GM23248 (cell line): ENCODE results near the gene SYNPO. TPM values are rescaled to one million over a fixed set of nuclear protein-coding genes. Genes with fewer than 3 reads are reported as not detected.

Experiments used
- DNase-seq: peaks from one replicate; pipeline ENCODE4 v3.0.0-alpha.2; 2015
- H2AFZ ChIP-seq: fragments of 200-600 bp; sonication (generic); 2 replicates; pipeline ENCODE4 v1.6.1; 2016; ENCODE audit warnings: antibody characterized with exemption
- H3F3A ChIP-seq: fragments of 200-600 bp; sonication (generic); 2 replicates; pipeline ENCODE4 v1.6.1; 2016; ENCODE audit warnings: mild to moderate bottlenecking, antibody characterized with exemption, mixed run types; ENCODE audit not compliant: insufficient read depth
- H3K27ac ChIP-seq: fragments of 200-600 bp; sonication (generic); 2 replicates; pipeline ENCODE4 v1.5.1; 2016; ENCODE audit warnings: mild to moderate bottlenecking
- H3K27me3 ChIP-seq: fragments of 200-600 bp; sonication (generic); replicated peaks from 2 replicates; pipeline ENCODE4 v1.6.1; 2016; ENCODE audit warnings: mild to moderate bottlenecking; ENCODE audit not compliant: insufficient read depth
- H3K36me3 ChIP-seq: fragments of 200-600 bp; sonication (generic); 2 replicates; pipeline ENCODE4 v1.6.1; 2016; ENCODE audit warnings: low read depth, mild to moderate bottlenecking
- H3K4me1 ChIP-seq: fragments of 200-600 bp; sonication (generic); 2 replicates; pipeline ENCODE4 v1.6.1; 2016; ENCODE audit warnings: mild to moderate bottlenecking; ENCODE audit not compliant: insufficient read depth
- H3K4me2 ChIP-seq: fragments of 200-600 bp; sonication (generic); one replicate; pipeline ENCODE4 v1.6.1; 2016; ENCODE audit warnings: mild to moderate bottlenecking; ENCODE audit not compliant: unreplicated experiment
- H3K4me3 ChIP-seq: fragments of 200-600 bp; sonication (generic); 2 replicates; pipeline ENCODE4 v1.5.1; 2016; ENCODE audit warnings: mild to moderate bottlenecking
- H3K79me2 ChIP-seq: fragments of 200-600 bp; sonication (generic); 2 replicates; pipeline ENCODE4 v1.6.1; 2016; ENCODE audit warnings: mild to moderate bottlenecking; ENCODE audit not compliant: insufficient read depth
- H3K9ac ChIP-seq: fragments of 200-600 bp; sonication (generic); 2 replicates; pipeline ENCODE4 v1.6.1; 2016; ENCODE audit warnings: mild to moderate bottlenecking
- H3K9me2 ChIP-seq: fragments of 200-600 bp; sonication (generic); 2 replicates; pipeline ENCODE4 v1.6.1; 2016; ENCODE audit warnings: mixed run types, mild to moderate bottlenecking, moderate library complexity; ENCODE audit not compliant: insufficient read depth
- H3K9me3 ChIP-seq: fragments of 200-600 bp; sonication (generic); one replicate; pipeline ENCODE4 v1.6.1; 2017; ENCODE audit warnings: low read depth
- H4K20me1 ChIP-seq: fragments of 200-600 bp; sonication (generic); 2 replicates; pipeline ENCODE4 v1.6.0; 2016; ENCODE audit not compliant: insufficient read depth
- EZH2 ChIP-seq: fragments of 200-600 bp; sonication (generic); IDR thresholded peaks from 2 replicates; pipeline ENCODE4 v1.6.1; 2018; ENCODE audit warnings: antibody characterized with exemption, mild to moderate bottlenecking; ENCODE audit not compliant: insufficient read depth, poor library complexity, severe bottlenecking
- EZH2phosphoT487 ChIP-seq: fragments of 200-600 bp; sonication (generic); IDR thresholded peaks from 2 replicates; pipeline ENCODE4 v1.6.1; 2018; ENCODE audit warnings: antibody characterized with exemption, moderate library complexity, mild to moderate bottlenecking, low read depth; ENCODE audit not compliant: insufficient read depth
- WGBS, 2 experiments: methylation state at CpG; one replicate each; pipeline ENCODE4 v1.1.6; 2015 to 2017; ENCODE audit warnings: low lambda C conversion rate in 2 of 2, low coverage in 1 of 2; ENCODE audit errors: missing lambda C conversion rate in 2 of 2; 5-methylcytosine and 5-hydroxymethylcytosine counted together
- in situ Hi-C: fragments of 300-500 bp; cut with MboI; formaldehyde crosslinking; loops from 2 replicates; pipeline ENCODE4 v1.15.0; 2020
- polyA plus RNA-seq: library from polyadenylated mRNA; unstranded; fragments of >200 nt; fragmentation: Nextera tagmentation; extraction: Ambion mirVana; gene quantifications from 2 replicates; pipeline ENCODE4 v1.2.1, GENCODE V29; 2016
- total RNA-seq: library from RNA; depleted of rRNA; stranded (reverse); fragments of >200 nt; shearing (Covaris generic); gene quantifications from 2 replicates; pipeline ENCODE4 v1.2.3, GENCODE V29; 2014

The SYNPO gene
- total and polyA plus RNA-seq, 2 experiments from 2014 or later = 5.6 to 6.1 TPM

DNA sequence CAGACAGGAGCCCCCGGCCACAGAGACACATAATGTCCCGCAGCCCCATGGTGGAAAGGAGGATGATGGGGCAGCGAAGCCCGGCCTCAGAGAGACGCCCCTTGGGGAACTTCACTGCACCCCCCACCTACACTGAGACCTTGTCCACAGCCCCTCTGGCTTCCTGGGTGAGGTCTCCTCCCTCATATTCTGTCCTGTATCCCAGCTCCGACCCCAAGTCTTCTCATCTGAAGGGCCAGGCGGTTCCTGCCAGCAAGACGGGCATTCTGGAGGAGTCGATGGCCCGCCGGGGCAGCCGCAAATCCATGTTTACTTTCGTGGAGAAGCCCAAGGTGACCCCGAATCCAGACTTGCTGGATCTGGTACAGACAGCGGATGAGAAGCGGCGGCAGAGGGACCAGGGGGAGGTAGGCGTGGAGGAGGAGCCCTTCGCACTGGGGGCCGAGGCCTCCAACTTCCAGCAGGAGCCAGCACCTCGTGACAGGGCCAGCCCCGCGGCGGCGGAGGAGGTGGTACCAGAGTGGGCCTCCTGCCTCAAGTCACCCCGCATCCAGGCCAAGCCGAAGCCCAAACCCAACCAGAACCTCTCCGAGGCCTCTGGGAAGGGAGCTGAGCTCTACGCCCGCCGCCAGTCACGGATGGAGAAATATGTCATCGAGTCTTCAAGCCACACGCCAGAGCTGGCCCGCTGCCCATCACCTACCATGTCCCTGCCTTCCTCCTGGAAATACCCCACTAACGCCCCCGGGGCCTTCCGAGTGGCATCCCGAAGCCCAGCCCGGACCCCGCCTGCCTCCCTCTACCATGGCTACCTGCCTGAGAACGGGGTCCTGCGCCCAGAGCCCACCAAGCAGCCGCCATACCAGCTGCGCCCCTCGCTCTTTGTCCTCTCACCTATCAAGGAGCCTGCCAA lies 8.9 kb downstream of the SYNPO start:
- no peaks in the 10 kb centered on the region for H3K9me2 ChIP-seq
- peaks cover 27% of the 10 kb centered on the region for H3K79me2 ChIP-seq
- H3K4me2 ChIP-seq = no peak overlapping the region
- H3K27me3 ChIP-seq = no peaks in the 10 kb centered on the region
- H4K20me1 ChIP-seq = no peaks in the 10 kb centered on the region
- no peak for TF ChIP-seq EZH2
- TF ChIP-seq EZH2phosphoT487 = no peak
- no peak for DNase-seq
- no peak overlapping the region for H3K9ac ChIP-seq
- in situ Hi-C loops = loop anchor here (5.0 to 10.0 kb wide), 2 partner anchors 82 to 185 kb away; no protein-coding TSS in a partner anchor
- no peak overlapping the region for H3K27ac ChIP-seq
- no peaks in the 10 kb centered on the region for H3K9me3 ChIP-seq
- no peak overlapping the region for H3K4me3 ChIP-seq
- H3K4me1 ChIP-seq = peaks cover 25% of the 10 kb centered on the region
- no peak overlapping the region for H2AFZ ChIP-seq
- H3K36me3 ChIP-seq = 0 out of 2 replicates have a peak, but pooled peaks cover 5% of the 10 kb centered on the region
- 92 to 96% methylated on average over 42 to 46 of the region's 46 CpGs for WGBS, 2 experiments
- 0 out of 2 replicates have a peak, but pooled peaks cover 5% of the 10 kb centered on the region for H3F3A ChIP-seq

DNA sequence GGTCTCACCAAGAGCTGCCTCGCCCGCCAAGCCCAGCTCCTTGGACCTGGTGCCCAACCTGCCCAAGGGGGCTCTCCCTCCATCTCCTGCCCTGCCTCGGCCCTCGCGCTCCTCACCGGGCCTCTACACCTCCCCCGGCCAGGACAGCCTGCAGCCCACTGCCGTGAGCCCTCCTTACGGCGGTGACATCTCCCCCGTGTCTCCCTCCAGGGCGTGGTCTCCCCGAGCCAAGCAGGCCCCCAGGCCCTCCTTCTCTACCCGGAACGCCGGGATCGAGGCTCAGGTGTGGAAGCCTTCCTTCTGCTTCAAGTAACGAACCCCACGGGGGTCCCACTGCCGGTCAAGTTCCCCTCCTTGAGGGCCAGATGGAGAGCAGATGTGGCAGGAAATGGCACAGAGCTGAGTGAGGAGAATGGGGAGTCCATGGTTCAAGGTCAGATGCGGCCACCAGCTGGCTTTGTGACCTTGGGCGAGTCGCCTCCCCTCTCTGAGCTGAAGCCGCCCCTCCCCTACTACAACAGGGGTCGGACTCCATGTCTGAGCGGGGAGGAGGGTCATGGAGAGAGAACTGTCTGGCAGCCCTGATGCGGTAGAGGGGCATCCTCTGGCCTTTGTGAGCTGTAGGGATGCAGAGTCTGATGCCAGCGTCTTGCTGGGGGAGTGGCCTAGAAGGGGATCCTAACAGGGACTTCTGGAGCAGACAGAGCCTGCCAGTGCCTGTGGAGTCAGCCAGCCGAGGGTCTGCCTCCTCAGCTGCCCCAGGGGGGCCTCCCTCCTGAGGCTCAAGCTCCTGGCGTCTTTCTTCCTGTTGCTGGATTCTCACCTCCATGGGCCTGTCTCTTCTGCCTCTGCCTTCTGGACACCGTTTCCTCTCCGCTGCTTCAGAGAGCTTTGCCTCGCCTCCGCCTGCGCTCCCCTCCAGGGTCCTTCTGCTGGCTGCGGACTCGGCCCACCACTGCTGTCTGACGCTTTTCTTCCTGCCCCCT lies 9.9 kb downstream of the SYNPO start:
- TF ChIP-seq EZH2phosphoT487 = no peak
- no peak for TF ChIP-seq EZH2
- no peaks in the 10 kb centered on the region for H3K27me3 ChIP-seq
- H3K4me3 ChIP-seq = no peak overlapping the region
- no peak overlapping the region for H3K4me2 ChIP-seq
- H3K9me3 ChIP-seq = no peaks in the 10 kb centered on the region
- peaks cover 15% of the 10 kb centered on the region for H3K4me1 ChIP-seq
- in situ Hi-C loops = loop anchor here (5.0 kb wide), 1 partner anchor 83 kb away; no protein-coding TSS in a partner anchor
- whole genome bisulfite sequencing, 2 experiments = 91 to 92% methylated on average over 37 to 38 of the region's 38 CpGs
- H2AFZ ChIP-seq = no peak overlapping the region
- peaks cover 21% of the 10 kb centered on the region for H3K79me2 ChIP-seq
- H3F3A ChIP-seq = 0 out of 2 replicates have a peak, but pooled peaks cover 5% of the 10 kb centered on the region
- H3K9ac ChIP-seq = no peak overlapping the region
- H3K27ac ChIP-seq = no peak overlapping the region
- no peaks in the 10 kb centered on the region for H4K20me1 ChIP-seq
- 0 out of 2 replicates have a peak, but pooled peaks cover 5% of the 10 kb centered on the region for H3K36me3 ChIP-seq
- H3K9me2 ChIP-seq = no peaks in the 10 kb centered on the region
- no peak for DNase-seq

DNA sequence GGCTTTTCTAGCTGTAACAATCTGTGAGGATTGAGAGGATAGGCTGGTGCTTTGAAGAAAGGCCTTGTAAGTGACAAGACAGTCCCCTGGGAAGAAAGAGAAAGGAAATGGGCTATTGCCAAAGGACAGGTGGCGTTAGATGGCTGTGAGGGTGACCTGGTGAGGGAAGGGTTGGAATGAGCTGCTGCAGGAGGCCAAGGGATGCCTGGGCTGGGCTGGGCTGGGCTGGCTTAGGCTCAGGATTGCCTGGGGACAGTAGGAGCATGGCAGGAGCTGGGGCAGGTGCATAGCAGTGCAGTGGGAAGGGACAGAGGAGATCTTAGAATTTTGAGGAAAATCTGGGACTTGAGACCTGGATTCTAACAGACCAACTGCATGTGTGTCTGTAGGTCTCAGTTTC lies 10.9 kb downstream of the SYNPO start:
- H3K27me3 ChIP-seq = no peaks in the 10 kb centered on the region
- H3K4me1 ChIP-seq = peaks cover 13% of the 10 kb centered on the region
- in situ Hi-C loops = loop anchor here (5.0 kb wide), 1 partner anchor 84 kb away; no protein-coding TSS in a partner anchor
- H3F3A ChIP-seq = 0 out of 2 replicates have a peak, but pooled peaks cover 5% of the 10 kb centered on the region
- no peak overlapping the region for H2AFZ ChIP-seq
- WGBS, 2 experiments = 95 to 97% methylated on average over 1 of the region's 1 CpG
- H4K20me1 ChIP-seq = no peaks in the 10 kb centered on the region
- H3K4me3 ChIP-seq = no peak overlapping the region
- no peaks in the 10 kb centered on the region for H3K9me3 ChIP-seq
- no peak overlapping the region for H3K4me2 ChIP-seq
- no peak for TF ChIP-seq EZH2phosphoT487
- no peak for TF ChIP-seq EZH2
- H3K36me3 ChIP-seq = 0 out of 2 replicates have a peak, but pooled peaks cover 5% of the 10 kb centered on the region
- H3K9me2 ChIP-seq = no peaks in the 10 kb centered on the region
- no peak for DNase-seq
- peaks cover 11% of the 10 kb centered on the region for H3K79me2 ChIP-seq
- H3K9ac ChIP-seq = no peak overlapping the region
- no peak overlapping the region for H3K27ac ChIP-seq
